Cerebellar cortex (tissue), 1 donor: ENCODE data around the gene SEPTIN12.

Experiments
- DNase-seq: peaks from one replicate; pipeline ENCODE4 v3.0.0-alpha.2; 2015; ENCODE audit warnings: low spot score

Gene SEPTIN12, protein sequence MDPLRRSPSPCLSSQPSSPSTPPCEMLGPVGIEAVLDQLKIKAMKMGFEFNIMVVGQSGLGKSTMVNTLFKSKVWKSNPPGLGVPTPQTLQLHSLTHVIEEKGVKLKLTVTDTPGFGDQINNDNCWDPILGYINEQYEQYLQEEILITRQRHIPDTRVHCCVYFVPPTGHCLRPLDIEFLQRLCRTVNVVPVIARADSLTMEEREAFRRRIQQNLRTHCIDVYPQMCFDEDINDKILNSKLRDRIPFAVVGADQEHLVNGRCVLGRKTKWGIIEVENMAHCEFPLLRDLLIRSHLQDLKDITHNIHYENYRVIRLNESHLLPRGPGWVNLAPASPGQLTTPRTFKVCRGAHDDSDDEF

GRCh38 chr16:4787627-4788482, at the start of gene SEPTIN12:
Gene SEPTIN12, minus strand, starts transcription at chr16:4788345. Its CDS starts 700 bp downstream, at chr16:4787645.
- no peak for DNase-seq

DNA sequence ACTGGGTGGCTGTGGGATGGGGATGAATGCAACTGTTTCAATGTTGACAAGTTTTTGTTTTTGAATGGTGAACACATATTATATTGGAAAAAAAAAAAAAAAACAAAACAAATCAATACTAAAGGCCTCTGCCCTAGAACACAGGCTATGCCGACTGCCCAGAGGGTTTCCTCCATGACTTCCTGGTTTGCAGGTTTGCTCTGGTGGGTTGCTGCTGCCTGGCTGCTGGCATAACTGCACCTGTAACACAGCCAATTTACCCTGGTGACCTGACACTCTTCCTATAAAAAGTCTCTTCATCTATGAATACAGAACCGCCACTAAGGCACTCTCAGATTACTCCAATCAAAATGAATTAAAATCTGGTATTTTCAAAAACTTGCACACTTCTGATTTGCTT, 48.6 kb upstream of the SEPTIN12 start:
- no peak for DNase-seq

- DNase-seq, result no peak
Measured at GRCh38 chr16:4833584-4833983, 45.4 kb upstream of the SEPTIN12 start.

DNA sequence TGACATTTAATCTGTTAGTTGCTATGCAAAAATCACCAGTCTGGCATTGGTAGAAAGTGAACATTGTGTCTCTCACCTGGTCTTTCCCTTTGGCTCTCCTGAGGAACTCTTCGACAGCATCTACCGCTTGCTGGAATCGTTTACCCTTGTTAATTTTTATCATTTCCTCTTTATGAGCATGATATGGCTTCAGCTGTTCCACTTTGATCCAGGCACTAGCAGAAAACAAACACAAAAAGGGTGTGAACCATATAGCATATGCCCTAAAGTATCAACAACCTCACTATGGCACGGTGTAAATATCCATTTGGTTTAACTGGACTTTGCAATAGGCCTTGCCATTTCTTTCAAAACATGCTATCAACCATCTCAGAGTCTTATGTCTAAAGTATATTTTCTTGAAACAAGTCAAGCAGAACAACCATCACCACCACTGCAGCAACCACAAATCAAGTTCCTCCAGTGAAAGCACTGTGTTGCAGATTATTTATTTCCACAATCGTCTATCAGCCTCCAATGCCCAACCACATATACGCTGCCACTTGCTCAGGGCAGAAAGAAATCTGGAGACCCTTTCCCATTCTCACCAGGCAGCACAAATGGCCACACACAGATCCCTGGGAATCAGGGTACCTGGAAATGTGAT, 44.7 kb upstream of the SEPTIN12 start:
- no peak for DNase-seq

- DNase-seq, result no peak
Measured at GRCh38 chr16:4831616-4832015, 43.5 kb upstream of the SEPTIN12 start.

- no peak for DNase-seq
Measured at GRCh38 chr16:4830408-4830807, 42.3 kb upstream of the SEPTIN12 start.

DNA sequence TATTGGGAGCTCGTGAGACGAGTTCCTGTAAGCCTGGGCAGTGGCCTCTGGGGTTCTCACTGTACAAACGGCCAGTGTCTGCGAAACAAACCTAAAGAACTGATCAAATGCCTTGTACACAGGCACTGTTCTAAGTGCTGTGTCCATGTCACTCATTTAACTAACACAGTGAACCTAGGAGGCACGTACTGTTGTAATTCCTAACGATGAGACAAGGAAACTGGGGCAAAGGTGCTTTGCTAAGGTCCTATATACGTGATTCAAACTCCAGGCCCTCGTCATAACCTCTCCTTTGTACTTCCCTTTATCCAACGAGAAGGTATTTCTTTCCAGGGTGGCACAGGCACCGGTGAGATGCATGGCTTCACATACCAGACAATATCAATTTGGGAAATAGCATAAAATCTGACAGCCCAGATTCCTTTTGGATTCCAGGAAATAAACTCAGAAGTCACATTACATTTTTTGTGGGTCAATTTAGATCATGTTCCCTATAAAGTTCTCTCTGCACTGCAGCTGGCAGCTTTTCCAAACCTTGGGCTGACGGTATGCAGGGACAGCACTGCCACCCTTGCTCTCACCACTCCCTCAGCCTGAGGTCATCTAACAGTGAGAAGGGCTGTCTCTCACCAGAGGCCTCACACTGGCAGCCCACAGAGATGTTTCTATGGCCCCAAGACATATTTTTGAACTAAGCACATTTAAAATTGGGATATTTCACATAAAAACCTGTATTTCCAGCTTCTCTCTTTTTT, 40.6 kb upstream of the SEPTIN12 start:
- no peak for DNase-seq

GRCh38 chr16:4826980-4827379, 38.8 kb upstream of the SEPTIN12 start:
- no peak for DNase-seq

DNA sequence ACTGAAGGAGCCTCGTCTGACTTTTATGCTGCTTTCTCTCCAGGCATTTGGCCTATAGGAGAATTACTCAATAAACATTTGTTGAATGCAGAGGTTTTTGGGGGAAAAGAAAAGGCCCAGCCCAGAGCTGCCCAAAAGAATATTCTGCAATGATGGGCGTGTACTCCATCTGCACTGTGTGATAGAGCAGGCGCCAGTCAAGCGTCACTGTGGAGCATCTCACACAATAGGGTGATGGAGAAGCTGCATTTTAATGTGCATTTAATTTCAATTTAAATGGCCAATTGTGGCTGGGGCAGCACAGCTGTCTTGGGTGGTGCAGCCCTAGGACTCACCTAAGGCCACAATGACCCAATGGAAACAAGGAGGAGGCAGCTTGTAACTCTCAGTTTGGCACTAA, 38.4 kb upstream of the SEPTIN12 start:
- DNase-seq, result no peak

DNA sequence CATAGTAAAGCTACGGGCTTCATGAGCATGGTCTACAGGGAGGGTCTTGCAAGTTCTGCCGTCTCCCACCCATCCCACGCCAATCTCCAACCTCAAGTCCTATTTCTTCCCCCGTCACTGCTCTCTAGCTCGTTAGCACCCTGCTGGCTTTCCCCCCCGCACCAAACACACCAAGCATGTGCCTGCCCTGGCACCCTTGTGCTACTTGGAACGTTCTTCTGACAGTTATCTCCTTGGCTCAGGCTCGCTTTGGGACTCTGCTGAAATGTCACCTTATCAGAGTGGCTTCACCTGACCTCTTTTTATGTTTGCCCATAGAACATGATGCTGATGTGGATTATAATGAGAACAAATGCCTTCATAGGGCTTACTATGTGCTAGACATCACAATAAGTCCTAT, 37.1 kb upstream of the SEPTIN12 start:
- DNase-seq, result no peak

GRCh38 chr16:4820652-4821051, 32.5 kb upstream of the SEPTIN12 start:
- no peak for DNase-seq

GRCh38 chr16:4814542-4815173, 26.5 kb upstream of the SEPTIN12 start:
- no peak for DNase-seq

DNA sequence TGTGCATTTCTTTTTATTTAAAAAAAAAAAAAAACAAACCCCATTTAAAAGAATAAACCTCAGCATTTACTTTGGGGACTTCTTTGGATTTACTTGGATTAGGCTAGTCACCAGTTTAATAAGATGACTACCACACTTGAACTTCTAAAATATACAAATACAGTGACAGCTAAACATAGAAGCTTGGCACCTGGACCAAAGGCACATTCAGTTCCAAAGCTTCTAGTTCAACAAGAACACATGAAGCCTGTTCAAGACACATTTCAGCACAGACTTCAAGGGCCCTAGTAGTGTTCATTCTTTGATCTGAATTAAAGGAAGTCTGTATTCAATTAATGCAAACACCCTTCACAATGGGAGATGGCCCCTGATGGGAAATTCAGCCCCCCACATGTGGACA, 25.9 kb upstream of the SEPTIN12 start:
- no peak for DNase-seq

DNA sequence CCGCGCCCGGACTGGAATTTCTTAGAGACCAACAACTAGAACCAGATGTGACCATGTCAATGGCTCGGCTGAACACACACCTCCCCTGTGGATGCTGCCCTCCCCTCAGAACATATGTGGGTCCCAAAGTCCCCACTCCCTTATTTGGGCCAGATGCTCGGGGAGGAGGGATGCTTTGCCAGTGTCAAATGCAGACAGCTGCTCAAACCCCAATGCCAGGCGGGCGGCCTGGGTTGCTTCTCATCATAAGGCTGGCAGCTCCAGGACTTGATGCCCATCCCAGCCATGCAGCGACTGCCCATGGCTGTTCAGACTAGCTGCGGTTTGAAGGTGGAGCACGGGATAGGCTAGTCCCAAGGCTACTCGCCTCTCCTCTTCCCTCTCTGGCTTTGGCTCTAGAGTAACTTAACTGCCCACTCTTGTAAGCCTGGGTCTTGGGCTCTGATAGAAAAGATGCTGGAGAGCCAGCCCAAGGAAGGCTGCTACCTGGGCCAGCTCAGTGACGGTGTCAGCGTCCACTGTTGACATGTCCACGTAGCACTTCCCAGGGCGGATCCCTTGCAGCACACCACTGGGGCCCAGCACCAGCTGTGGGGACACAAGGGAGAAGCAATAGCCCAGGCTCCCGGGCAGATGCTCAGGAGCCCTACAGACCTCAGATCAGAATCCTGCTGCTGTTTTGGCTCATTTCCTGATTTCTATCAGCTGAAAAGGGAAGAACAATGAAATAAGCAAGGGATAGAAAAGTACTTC, 25.3 kb upstream of the SEPTIN12 start:
- DNase-seq, result no peak

- no peak for DNase-seq
Measured at GRCh38 chr16:4811773-4812172, 23.6 kb upstream of the SEPTIN12 start.

DNA sequence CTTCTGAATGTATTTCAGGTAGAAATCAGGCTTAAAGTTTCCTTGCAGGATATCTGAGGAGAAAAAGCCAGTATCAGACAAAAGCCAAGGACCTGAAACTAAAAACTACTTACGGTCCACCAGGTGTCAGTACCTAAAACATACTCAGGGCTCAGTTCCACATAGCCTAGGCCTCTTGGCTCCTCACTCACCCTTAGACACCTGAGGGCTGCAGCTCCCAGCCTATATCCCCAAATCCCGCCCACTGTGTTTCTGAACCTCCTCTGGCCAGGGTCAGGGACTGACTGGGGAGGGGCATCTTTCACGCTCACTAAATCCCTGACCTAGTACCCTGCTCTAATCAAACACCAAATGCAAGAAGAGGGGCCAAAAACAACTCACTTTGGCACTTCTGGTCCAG, 23.1 kb upstream of the SEPTIN12 start:
- no peak for DNase-seq

GRCh38 chr16:4806280-4806679, 18.1 kb upstream of the SEPTIN12 start:
- DNase-seq, result no peak

- peak; percentile 47 for DNase-seq
Measured at GRCh38 chr16:4805231-4805630, 17.1 kb upstream of the SEPTIN12 start.

GRCh38 chr16:4803898-4804762, 16.0 kb upstream of the SEPTIN12 start:
- no peak for DNase-seq

DNA sequence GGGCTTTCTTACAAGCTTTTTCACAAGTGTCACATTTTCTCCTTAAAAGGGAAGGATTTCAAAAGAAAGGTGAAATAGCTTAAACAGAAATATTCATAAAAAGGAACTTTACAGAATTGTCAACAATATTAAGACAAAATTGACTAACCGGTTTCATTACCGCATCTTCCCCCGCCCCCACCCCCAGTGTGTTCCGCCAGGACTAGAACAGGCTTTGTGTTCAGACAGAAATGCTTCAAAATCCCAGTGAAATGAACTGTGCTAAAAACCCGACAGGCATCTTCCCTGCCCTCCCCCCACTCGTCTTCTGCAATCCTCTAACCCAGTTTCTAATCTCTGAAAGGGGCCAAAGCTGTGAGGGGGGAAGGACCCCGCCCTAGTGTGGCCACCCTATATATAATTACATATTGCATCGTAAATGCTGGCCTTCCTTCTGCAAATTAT, 15.3 kb upstream of the SEPTIN12 start:
- DNase-seq, result no peak
